IMR-90 (cell line): ENCODE data around the gene VAC14. TPM values are rescaled to one million over a fixed set of nuclear protein-coding genes. Genes with fewer than 3 reads are reported as not detected.

Experiments used
- ATAC-seq: fragments of 200-7000 bp; cut with Tn5 transposase; 2 replicates; pipeline ENCODE4 v1.9.1; 2020; ENCODE audit warnings: low read depth, mild to moderate bottlenecking, moderate library complexity
- BruUV-seq: library from RNA; stranded (reverse); fragments of 400-500 nt; replicated peaks from 2 replicates; lab custom pipeline; 2021; lab: Mats Ljungman, UMichigan
- CTCF ChIA-PET: fragments of 300-600 bp; formaldehyde crosslinking; extraction: SDS; loops from one replicate; lab custom pipeline; 2021; ENCODE audit warnings: antibody characterized with exemption; lab: Yijun Ruan, JAX
- POLR2A ChIA-PET: fragments of 300-600 bp; sonication (Branson Sonifier 250); formaldehyde crosslinking; loops from one replicate; lab custom pipeline; 2022; ENCODE audit warnings: antibody characterized with exemption; ENCODE audit not compliant: unreplicated experiment; lab: Charles Lee
- DNase-seq: peaks from one replicate; pipeline ENCODE4 v3.0.0; 2013
- H2AFZ ChIP-seq: replicated peaks from 2 replicates; pipeline ENCODE3; 2013; ENCODE audit warnings: low read length, mild to moderate bottlenecking; ENCODE audit not compliant: poor library complexity
- H2AK5ac ChIP-seq: 2 replicates; pipeline ENCODE4 v1.6.1; 2013; ENCODE audit warnings: low read depth, low read length, inconsistent platforms
- H2AK9ac ChIP-seq: replicated peaks from 2 replicates; pipeline ENCODE3; 2013; ENCODE audit warnings: mild to moderate bottlenecking, low read depth, low read length, moderate library complexity; ENCODE audit not compliant: poor library complexity
- H2BK120ac ChIP-seq: 2 replicates; pipeline ENCODE4 v1.6.1; 2013; ENCODE audit warnings: low read depth, low read length, inconsistent platforms
- H2BK15ac ChIP-seq: 3 replicates; pipeline ENCODE4 v1.6.1; 2013; ENCODE audit warnings: low read depth, low read length, inconsistent platforms
- H2BK20ac ChIP-seq: 2 replicates; pipeline ENCODE4 v1.6.1; 2013; ENCODE audit warnings: low read depth, mild to moderate bottlenecking, inconsistent platforms, low read length, moderate library complexity
- H2BK5ac ChIP-seq: 2 replicates; pipeline ENCODE4 v1.6.1; 2013; ENCODE audit warnings: mild to moderate bottlenecking, low read depth, low read length, inconsistent platforms; ENCODE audit not compliant: poor library complexity, severe bottlenecking
- H3K14ac ChIP-seq: replicated peaks from 2 replicates; pipeline ENCODE4 v1.6.1; 2013; ENCODE audit warnings: low read depth, low read length, inconsistent platforms
- H3K18ac ChIP-seq: 2 replicates; pipeline ENCODE4 v1.6.1; 2013; ENCODE audit warnings: low read depth, low read length, control low read depth
- H3K23ac ChIP-seq: 2 replicates; pipeline ENCODE4 v1.6.1; 2013; ENCODE audit warnings: low read depth, low read length, inconsistent platforms
- H3K27ac ChIP-seq: 2 replicates; pipeline ENCODE4 v1.5.1; 2013; ENCODE audit warnings: mild to moderate bottlenecking, control low read depth, low read length; ENCODE audit not compliant: insufficient read depth
- H3K27me3 ChIP-seq: 2 replicates; pipeline ENCODE4 v1.6.1; 2013; ENCODE audit warnings: low read length; ENCODE audit not compliant: control insufficient read depth, insufficient read depth
- H3K36me3 ChIP-seq: 2 replicates; pipeline ENCODE4 v1.6.1; 2013; ENCODE audit warnings: low read length, mixed read lengths; ENCODE audit not compliant: control insufficient read depth, insufficient read depth
- H3K4ac ChIP-seq: 2 replicates; pipeline ENCODE4 v1.6.1; 2013; ENCODE audit warnings: low read depth, low read length, inconsistent platforms
- H3K4me1 ChIP-seq: 2 replicates; pipeline ENCODE4 v1.6.1; 2013; ENCODE audit warnings: low read length, mixed read lengths; ENCODE audit not compliant: control insufficient read depth, insufficient read depth
- H3K4me2 ChIP-seq: 2 replicates; pipeline ENCODE4 v1.6.1; 2013; ENCODE audit warnings: low read depth, mild to moderate bottlenecking, control low read depth, low read length, moderate library complexity
- H3K4me3 ChIP-seq: 2 replicates; pipeline ENCODE4 v1.5.1; 2013; ENCODE audit warnings: low read depth, mild to moderate bottlenecking, control low read depth, low read length, moderate library complexity; ENCODE audit not compliant: insufficient read depth
- H3K56ac ChIP-seq: 2 replicates; pipeline ENCODE4 v1.6.1; 2013; ENCODE audit warnings: low read length, inconsistent platforms; ENCODE audit not compliant: insufficient read depth; ENCODE audit errors: extremely low read depth
- H3K79me1 ChIP-seq, 2 experiments: 2 replicates each; pipeline ENCODE4 v1.6.1; 2013; ENCODE audit warnings: low read length in 2 of 2, inconsistent platforms in 1 of 2, low read depth in 1 of 2
- H3K9ac ChIP-seq: 2 replicates; pipeline ENCODE4 v1.6.1; 2013; ENCODE audit warnings: low read depth, low read length, control low read depth
- H3K9me1 ChIP-seq: 2 replicates; pipeline ENCODE4 v1.6.1; 2013; ENCODE audit warnings: low read length, inconsistent platforms; ENCODE audit not compliant: insufficient read depth
- H3K9me3 ChIP-seq: 2 replicates; pipeline ENCODE4 v1.6.1; 2013; ENCODE audit warnings: low read length; ENCODE audit not compliant: control insufficient read depth, insufficient read depth
- H4K20me1 ChIP-seq: 2 replicates; pipeline ENCODE4 v1.6.1; 2013; ENCODE audit warnings: low read length, inconsistent platforms; ENCODE audit not compliant: insufficient read depth
- H4K5ac ChIP-seq: 2 replicates; pipeline ENCODE4 v1.6.1; 2013; ENCODE audit warnings: mild to moderate bottlenecking, low read depth, low read length, control low read depth
- H4K8ac ChIP-seq, 2 experiments: 2 replicates each; pipeline ENCODE4 v1.6.1; 2013; ENCODE audit warnings: low read depth in 2 of 2, low read length in 2 of 2, control low read depth in 1 of 2, inconsistent platforms in 1 of 2
- H4K91ac ChIP-seq: 2 replicates; pipeline ENCODE4 v1.6.1; 2013; ENCODE audit warnings: low read depth, low read length, inconsistent platforms; ENCODE audit not compliant: insufficient read depth
- BHLHE40 ChIP-seq: fragments of 150-350 bp; IDR thresholded peaks from 2 replicates; pipeline ENCODE4 v1.6.1; 2016; ENCODE audit warnings: mild to moderate bottlenecking, low read depth, low read length
- CEBPB ChIP-seq: IDR thresholded peaks from 2 replicates; pipeline ENCODE4 v1.6.1; 2012; ENCODE audit warnings: low read depth, low read length, improper control_type of control experiment
- CHD1 ChIP-seq: IDR thresholded peaks from 2 replicates; pipeline ENCODE4 v1.6.1; 2012; ENCODE audit warnings: low read depth, low read length, improper control_type of control experiment
- CTCF ChIP-seq: conservative IDR thresholded peaks from 2 replicates; pipeline ENCODE4 v1.5.1; 2012; ENCODE audit warnings: mild to moderate bottlenecking, low read depth, low read length, improper control_type of control experiment
- ELK1 ChIP-seq: fragments of 150-350 bp; IDR thresholded peaks from 2 replicates; pipeline ENCODE4 v1.6.1; 2016; ENCODE audit warnings: low read depth, mild to moderate bottlenecking, low read length, moderate library complexity, borderline replicate concordance
- FOS ChIP-seq: fragments of 150-350 bp; IDR thresholded peaks from 2 replicates; pipeline ENCODE4 v1.6.1; 2016; ENCODE audit warnings: low read depth, low read length
- MAFK ChIP-seq: IDR thresholded peaks from 2 replicates; pipeline ENCODE4 v1.6.1; 2012; ENCODE audit warnings: low read depth, low read length, improper control_type of control experiment
- MAZ ChIP-seq: IDR thresholded peaks from 2 replicates; pipeline ENCODE4 v1.6.1; 2012; ENCODE audit warnings: low read depth, mild to moderate bottlenecking, low read length, improper control_type of control experiment, moderate library complexity, borderline replicate concordance
- POLR2A ChIP-seq: IDR thresholded peaks from 2 replicates; pipeline ENCODE4 v1.6.1; 2012; ENCODE audit warnings: mild to moderate bottlenecking, low read depth, low read length
- RCOR1 ChIP-seq: IDR thresholded peaks from 2 replicates; pipeline ENCODE4 v1.6.1; 2012; ENCODE audit warnings: mild to moderate bottlenecking, low read length, improper control_type of control experiment; ENCODE audit not compliant: insufficient replicate concordance
- RFX5 ChIP-seq: IDR thresholded peaks from 2 replicates; pipeline ENCODE4 v1.8.0; 2012; ENCODE audit warnings: low read depth, mild to moderate bottlenecking, low read length, moderate library complexity
- SMC3 ChIP-seq: fragments of 150-350 bp; IDR thresholded peaks from 2 replicates; pipeline ENCODE4 v1.6.1; 2016; ENCODE audit warnings: low read depth, mild to moderate bottlenecking, antibody characterized with exemption, low read length, moderate library complexity
- WGBS, 2 experiments: methylation state at CpG; one replicate each; pipeline versions ENCODE4 v1.1.5 to v1.1.7; 2013; ENCODE audit warnings: missing lambda C conversion rate in 2 of 2; ENCODE audit not compliant: insufficient read length in 1 of 2; ENCODE audit errors: extremely low coverage in 2 of 2; 5-methylcytosine and 5-hydroxymethylcytosine counted together
- dilution Hi-C: fragments of 300-500 bp; cut with HindIII; formaldehyde crosslinking; loops from one replicate; pipeline ENCODE4 v1.14.3; 2018; ENCODE audit warnings: low sequenced_read_pairs; ENCODE audit not compliant: unreplicated experiment
- in situ Hi-C: fragments of 300-500 bp; cut with MboI; formaldehyde crosslinking; loops from 3 replicates; pipeline ENCODE4 v1.14.3; 2019; ENCODE audit warnings: low sequenced_read_pairs, inconsistent platforms, mixed read lengths
- intact Hi-C: fragments of 100-400 bp; cut with micrococcal nuclease; formaldehyde crosslinking; loops from 2 replicates; pipeline ENCODE4 v1.10.0; 2022
- polyA plus RNA-seq, 3 experiments: library from polyadenylated mRNA; depleted of rRNA; stranded (reverse); fragments of >200 nt; gene quantifications; 2 replicates each; pipeline ENCODE4 v1.2.3, GENCODE V29; 2012; ENCODE audit warnings: low replicate concordance in 1 of 3
- total RNA-seq: library from RNA; depleted of rRNA; stranded (reverse); fragments of >200 nt; gene quantifications from 2 replicates; pipeline ENCODE4 v1.2.3, GENCODE V29; 2012

VAC14 gene
- total and polyA plus RNA-seq, 2 of the 4 experiments (the other 2 are of a cell fraction), result 21.1 to 40.2 TPM

- peak overlapping the region; percentile 31; the same call in 1 of the 2 replicates for H4K5ac ChIP-seq
- H2AK9ac ChIP-seq, result peak overlapping the region; percentile 89
- H3K4me1 ChIP-seq, result peaks cover 3% of the 10 kb centered on the region
- H3K9ac ChIP-seq, result peak overlapping the region; percentile 54
- BruUV-seq, result no TSS peak
- CTCF ChIA-PET, result interaction anchor here (0.5 to 1.8 kb wide), 10 partner anchors 16 to 331 kb away, joined by 3 to 9 read pairs (median 4); no protein-coding TSS in a partner anchor
- H3K36me3 ChIP-seq, result no peaks in the 10 kb centered on the region
- peak overlapping the region in 1 of 2 experiments; percentile 87; a peak in 2 of 4 replicates for H4K8ac ChIP-seq
- H4K20me1 ChIP-seq, result no peaks in the 10 kb centered on the region
- H3K27ac ChIP-seq, result no peak overlapping the region
- peak overlapping the region; percentile 51; the same call in 1 of the 2 replicates for H3K18ac ChIP-seq
- H3K4me2 ChIP-seq, result peak overlapping the region; percentile 91
- H2BK5ac ChIP-seq, result no peak overlapping the region
- peak overlapping the region; percentile 79; the same call in 1 of the 2 replicates for H2BK20ac ChIP-seq
- H3K23ac ChIP-seq, result peak overlapping the region; percentile 72; the same call in 1 of the 2 replicates
- dilution Hi-C loops, result no loop called here
- peak overlapping the region; percentile 94 for H2AFZ ChIP-seq
- ATAC-seq, result peak; percentile 88
- H3K14ac ChIP-seq, result peak overlapping the region; percentile 89; the same call in 1 of the 2 replicates
- in situ Hi-C loops, result loop anchor here (5.0 kb wide), 2 partner anchors 82 to 122 kb away; no protein-coding TSS in a partner anchor
- WGBS, 2 experiments, result 56% methylated on average over 23 of the region's 35 CpGs; no CpG with 5 or more reads in 1 of the 2 experiments
- no peaks in the 10 kb centered on the region for H3K27me3 ChIP-seq
- H3K9me3 ChIP-seq, result no peaks in the 10 kb centered on the region
- H3K4ac ChIP-seq, result peak overlapping the region; percentile 50; the same call in 1 of the 2 replicates
- peak overlapping the region; percentile 81 for H2BK120ac ChIP-seq
- peak overlapping the region; percentile 82 for H2AK5ac ChIP-seq
- peak overlapping the region; percentile 6; the same call in 1 of the 3 replicates for H2BK15ac ChIP-seq
- peak overlapping the region; percentile 16; the same call in 1 of the 2 replicates for H3K4me3 ChIP-seq
- DNase-seq, result peak; percentile 78
- no peak overlapping the region for H4K91ac ChIP-seq
- H3K56ac ChIP-seq, result no peak overlapping the region
- POLR2A ChIA-PET, result interaction anchor here (0.7 kb wide), 1 partner anchor 120 kb away, joined by 3 read pairs; no protein-coding TSS in a partner anchor
- no peaks in the 10 kb centered on the region for H3K79me1 ChIP-seq
- intact Hi-C loops, result loop anchor here (1.0 to 5.0 kb wide), 5 partner anchors 82 to 285 kb away; no protein-coding TSS in a partner anchor
- H3K9me1 ChIP-seq, result no peaks in the 10 kb centered on the region; the same call in 1 of the 2 replicates
- TF ChIP-seq BHLHE40, result no peak
- TF ChIP-seq ELK1, result no peak
- peak; percentile 97 for TF ChIP-seq CTCF
- no peak for TF ChIP-seq FOS
- TF ChIP-seq CEBPB, result no peak
- no peak for TF ChIP-seq CHD1
- no peak for TF ChIP-seq RFX5
- TF ChIP-seq SMC3, result peak; percentile 94
- TF ChIP-seq MAFK, result no peak
- TF ChIP-seq POLR2A, result no peak
- TF ChIP-seq MAZ, result no peak
- TF ChIP-seq RCOR1, result no peak
Observed at GRCh38 chr16:70653809-70654771, 146.9 kb downstream of the VAC14 start.
